CD14-positive monocyte (primary cell): ENCODE results near the gene CST9. TPM values are rescaled to one million over a fixed set of nuclear protein-coding genes. Genes with fewer than 3 reads are reported as not detected.

Experiments
- DNase-seq, 3 donors: peaks; one replicate each; pipeline ENCODE4 v3.0.0-alpha.2; 2011 to 2022
- H2AFZ ChIP-seq: 2 replicates; pipeline ENCODE4 v1.6.0; 2012; ENCODE audit warnings: mild to moderate bottlenecking, low read depth, low read length, inconsistent platforms; ENCODE audit not compliant: insufficient read depth, poor library complexity, severe bottlenecking
- H3K27ac ChIP-seq, 2 donors: 1 replicate in 1 of 2; 2 replicates in 1 of 2; pipeline ENCODE4 v1.5.1; 2012 to 2013; ENCODE audit warnings: low read length in 2 of 2, control low read depth in 1 of 2, inconsistent platforms in 1 of 2, low read depth in 1 of 2, mild to moderate bottlenecking in 1 of 2
- H3K27me3 ChIP-seq, 2 donors: one replicate each; pipeline versions ENCODE4 v1.6.0 to v1.6.1; 2011 to 2013; ENCODE audit warnings: low read length in 2 of 2; ENCODE audit not compliant: control insufficient read depth in 2 of 2, insufficient read depth in 2 of 2
- H3K36me3 ChIP-seq, 2 donors: replicated peaks in 1 of 2; 1 replicate in 1 of 2; 2 replicates in 1 of 2; pipeline versions ENCODE4 v1.5.1 to v1.6.1; 2012 to 2013; ENCODE audit warnings: low read length in 2 of 2, control low read depth in 1 of 2, inconsistent platforms in 1 of 2, mild to moderate bottlenecking in 1 of 2; ENCODE audit not compliant: insufficient read depth in 2 of 2, control insufficient read depth in 1 of 2
- H3K4me1 ChIP-seq, 2 donors: 1 replicate in 1 of 2; 2 replicates in 1 of 2; pipeline versions ENCODE4 v1.5.1 to v1.6.1; 2012 to 2013; ENCODE audit warnings: low read length in 2 of 2, control low read depth in 1 of 2, inconsistent platforms in 1 of 2, mild to moderate bottlenecking in 1 of 2, moderate library complexity in 1 of 2; ENCODE audit not compliant: insufficient read depth in 2 of 2, control insufficient read depth in 1 of 2
- H3K4me2 ChIP-seq: replicated peaks from 2 replicates; pipeline ENCODE3; 2012; ENCODE audit warnings: low read length, moderate library complexity, mild to moderate bottlenecking; ENCODE audit not compliant: poor library complexity, severe bottlenecking; ENCODE audit errors: extremely low read depth
- H3K4me3 ChIP-seq, 3 experiments: fragments of 200-600 bp in 1 of 3; sonication (generic) in 1 of 3; replicated peaks in 1 of 3; 1 replicate in 2 of 3; 2 replicates in 1 of 3; pipeline ENCODE4 v1.5.1; 2011 to 2013; ENCODE audit warnings: low read length in 3 of 3, mild to moderate bottlenecking in 3 of 3, control low read depth in 2 of 3, low read depth in 2 of 3, inconsistent platforms in 1 of 3, moderate library complexity in 1 of 3
- H3K79me2 ChIP-seq: 2 replicates; pipeline ENCODE4 v1.6.0; 2012; ENCODE audit warnings: mild to moderate bottlenecking, control low read depth, inconsistent platforms, low read length, moderate library complexity; ENCODE audit not compliant: insufficient read depth
- H3K9ac ChIP-seq: 2 replicates; pipeline ENCODE4 v1.6.0; 2017; ENCODE audit warnings: low read length, mild to moderate bottlenecking; ENCODE audit not compliant: insufficient read depth, poor library complexity, severe bottlenecking
- H3K9me3 ChIP-seq, 2 donors: replicated peaks in 1 of 2; 1 replicate in 1 of 2; 2 replicates in 1 of 2; pipeline versions ENCODE4 v1.5.1 to v1.6.1; 2012 to 2013; ENCODE audit warnings: low read length in 2 of 2, control low read depth in 1 of 2; ENCODE audit not compliant: control insufficient read depth in 1 of 2, insufficient read depth in 1 of 2
- H4K20me1 ChIP-seq: 2 replicates; pipeline ENCODE4 v1.6.0; 2012; ENCODE audit warnings: mild to moderate bottlenecking, low read length, control low read depth, moderate library complexity; ENCODE audit not compliant: insufficient read depth
- H3K27ac Mint-ChIP-seq, 7 donors: one replicate each; pipeline ENCODE4 v1.8.0; 2020; ENCODE audit warnings: mild to moderate bottlenecking in 7 of 7, mixed read lengths in 7 of 7, moderate library complexity in 6 of 7, inconsistent platforms in 2 of 7
- H3K27me3 Mint-ChIP-seq, 3 donors: one replicate each; pipeline ENCODE4 v1.8.0; 2021 to 2022; ENCODE audit warnings: low read depth in 3 of 3, mild to moderate bottlenecking in 3 of 3, mixed read lengths in 3 of 3, moderate library complexity in 3 of 3, inconsistent platforms in 1 of 3
- H3K36me3 Mint-ChIP-seq, 2 donors: one replicate each; pipeline ENCODE4 v1.8.0; 2020; ENCODE audit warnings: mixed read lengths in 2 of 2, inconsistent platforms in 1 of 2, mild to moderate bottlenecking in 1 of 2
- H3K4me1 Mint-ChIP-seq: one replicate; pipeline ENCODE4 v1.8.0; 2020; ENCODE audit warnings: mild to moderate bottlenecking, mixed read lengths
- H3K4me3 Mint-ChIP-seq, 2 donors: one replicate each; pipeline ENCODE4 v1.8.0; 2020; ENCODE audit warnings: mild to moderate bottlenecking in 2 of 2, mixed read lengths in 2 of 2, moderate library complexity in 1 of 2
- H3K9me3 Mint-ChIP-seq, 7 donors: one replicate each; pipeline ENCODE4 v1.8.0; 2020 to 2022; ENCODE audit warnings: mixed read lengths in 7 of 7, mild to moderate bottlenecking in 6 of 7, moderate library complexity in 6 of 7, inconsistent platforms in 2 of 7
- WGBS: methylation state at CpG from one replicate; pipeline ENCODE4 v1.1.5; 2013; ENCODE audit warnings: missing lambda C conversion rate; ENCODE audit not compliant: insufficient coverage; 5-methylcytosine and 5-hydroxymethylcytosine counted together
- intact Hi-C, 2 donors: fragments of 100-400 bp; cut with micrococcal nuclease; formaldehyde crosslinking; loops; one replicate each; pipeline versions ENCODE4 v1.15.0 to v1.15.1; 2023
- polyA plus RNA-seq, 3 donors: library from polyadenylated mRNA; depleted of rRNA in 1 of 3; unstranded in 2 of 3; stranded (reverse) in 1 of 3; fragments of 300-500 nt in 2 of 3; fragments of >200 nt in 1 of 3; fragmentation: Illumina TruSeq in 2 of 3; gene quantifications; 1 replicate in 2 of 3; 2 replicates in 1 of 3; pipeline ENCODE4 v1.2.3, GENCODE V29; 2012 to 2021
- TF ChIP-seq, protein P1 (sequence below): fragments of 200-600 bp; IDR thresholded peaks from one replicate; pipeline ENCODE4 v1.8.0; 2022; ENCODE audit warnings: antibody characterized with exemption, mild to moderate bottlenecking

Gene CST9
- polyA plus RNA-seq, 3 donors, result 0.13 TPM; not detected in 2

DNA sequence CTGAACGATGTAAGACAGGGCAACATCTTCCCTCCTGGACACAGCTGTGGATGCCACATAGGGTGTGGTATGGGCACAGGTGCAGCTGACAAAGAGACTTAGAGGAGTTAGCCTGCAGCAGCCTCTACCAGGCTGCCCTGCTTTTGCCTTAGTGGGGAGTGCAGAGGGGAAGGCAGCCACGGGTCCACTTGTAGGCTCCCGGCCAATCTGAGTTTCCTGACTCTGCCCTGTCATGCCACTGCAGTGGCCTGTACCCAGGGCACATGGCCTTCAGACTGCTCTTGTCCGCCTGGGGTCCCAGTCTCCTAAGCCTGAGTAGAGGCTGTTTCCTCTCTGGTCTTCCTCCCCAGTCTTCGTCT is 20.3 kb downstream of the CST9 start:
- intact Hi-C loops, result no loop called here
- 78% methylated on average over 3 of the region's 5 CpGs for WGBS
- H3K4me1 ChIP-seq, result peaks cover 0 to 4% of the 10 kb centered on the region in 2 donors
- Mint-ChIP-seq H3K4me1 (peaks cover 9% of the 10 kb centered on the region), H3K9me3 (peaks cover 0 to 3% (median 2%) of the 10 kb centered on the region in 7 donors), H3K27ac (peak overlapping the region in 1 of 7 donors; percentile 8), H3K4me3 (no peak overlapping the region), H3K27me3 (peaks cover 3 to 17% (median 11%) of the 10 kb centered on the region in 3 donors), H3K36me3 (no peaks in the 10 kb centered on the region)
- H3K27me3 ChIP-seq, result no peaks in the 10 kb centered on the region
- no peak overlapping the region for H3K4me3 ChIP-seq
- H3K79me2 ChIP-seq, result no peaks in the 10 kb centered on the region
- TF ChIP-seq, protein P1, sequence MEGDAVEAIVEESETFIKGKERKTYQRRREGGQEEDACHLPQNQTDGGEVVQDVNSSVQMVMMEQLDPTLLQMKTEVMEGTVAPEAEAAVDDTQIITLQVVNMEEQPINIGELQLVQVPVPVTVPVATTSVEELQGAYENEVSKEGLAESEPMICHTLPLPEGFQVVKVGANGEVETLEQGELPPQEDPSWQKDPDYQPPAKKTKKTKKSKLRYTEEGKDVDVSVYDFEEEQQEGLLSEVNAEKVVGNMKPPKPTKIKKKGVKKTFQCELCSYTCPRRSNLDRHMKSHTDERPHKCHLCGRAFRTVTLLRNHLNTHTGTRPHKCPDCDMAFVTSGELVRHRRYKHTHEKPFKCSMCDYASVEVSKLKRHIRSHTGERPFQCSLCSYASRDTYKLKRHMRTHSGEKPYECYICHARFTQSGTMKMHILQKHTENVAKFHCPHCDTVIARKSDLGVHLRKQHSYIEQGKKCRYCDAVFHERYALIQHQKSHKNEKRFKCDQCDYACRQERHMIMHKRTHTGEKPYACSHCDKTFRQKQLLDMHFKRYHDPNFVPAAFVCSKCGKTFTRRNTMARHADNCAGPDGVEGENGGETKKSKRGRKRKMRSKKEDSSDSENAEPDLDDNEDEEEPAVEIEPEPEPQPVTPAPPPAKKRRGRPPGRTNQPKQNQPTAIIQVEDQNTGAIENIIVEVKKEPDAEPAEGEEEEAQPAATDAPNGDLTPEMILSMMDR, result no peak
- no peak overlapping the region for H3K27ac ChIP-seq
- no peaks in the 10 kb centered on the region for H3K9me3 ChIP-seq
- DNase-seq, result no peak
- H3K36me3 ChIP-seq, result no peaks in the 10 kb centered on the region
- no peak overlapping the region for H3K9ac ChIP-seq
- no peak overlapping the region for H2AFZ ChIP-seq
- H3K4me2 ChIP-seq, result no peak overlapping the region
- no peaks in the 10 kb centered on the region for H4K20me1 ChIP-seq

DNA sequence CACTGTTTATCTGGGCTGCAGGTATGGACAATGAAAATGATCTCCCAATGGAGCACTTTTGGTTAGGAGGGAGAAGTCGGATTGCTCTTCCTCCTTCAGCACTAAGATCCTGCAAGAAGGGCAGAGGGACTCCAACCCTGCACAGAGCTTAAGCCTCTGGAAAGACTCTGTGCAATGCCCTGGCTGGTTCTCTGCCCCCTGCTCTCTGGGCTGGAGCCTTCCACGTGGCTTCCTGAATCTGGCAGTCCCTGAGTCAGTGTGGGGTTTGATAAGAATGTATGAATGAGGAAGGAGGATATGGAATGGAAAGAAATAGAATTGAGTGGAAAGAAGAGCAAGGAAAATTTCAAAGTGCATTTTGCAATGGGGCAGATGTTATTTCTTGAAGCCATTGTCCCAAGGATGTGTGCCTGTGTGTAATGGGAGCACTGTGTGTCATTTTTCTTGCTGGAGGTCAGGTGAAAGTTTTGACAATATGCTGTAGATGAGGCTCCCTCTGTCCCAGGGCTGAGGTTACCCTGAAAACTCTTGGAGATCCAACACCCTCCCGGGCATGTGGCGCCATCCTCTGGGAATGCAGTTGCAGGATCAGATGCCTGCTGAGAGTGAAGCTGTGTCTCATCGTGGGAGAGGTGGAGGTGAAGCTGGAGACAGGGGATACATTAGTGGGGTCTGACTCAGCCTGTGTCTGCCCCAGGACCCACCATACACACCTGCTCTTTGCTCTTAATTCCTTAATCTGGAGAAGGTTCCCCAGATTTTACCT is 21.1 kb downstream of the CST9 start:
- H3K4me1 ChIP-seq, result peaks cover 0 to 4% of the 10 kb centered on the region in 2 donors
- no peaks in the 10 kb centered on the region for H3K27me3 ChIP-seq
- no peak overlapping the region for H3K4me3 ChIP-seq
- peak overlapping the region in 1 of 2 donors; percentile 29 for H3K4me3 Mint-ChIP-seq
- H3K79me2 ChIP-seq, result no peaks in the 10 kb centered on the region
- H3K9me3 ChIP-seq, result no peaks in the 10 kb centered on the region
- no peak overlapping the region for H3K27ac Mint-ChIP-seq
- H3K36me3 Mint-ChIP-seq, result no peaks in the 10 kb centered on the region
- H3K27ac ChIP-seq, result no peak overlapping the region
- no peaks in the 10 kb centered on the region for H4K20me1 ChIP-seq
- intact Hi-C loops, result no loop called here
- H3K4me1 Mint-ChIP-seq, result peaks cover 9% of the 10 kb centered on the region
- H3K36me3 ChIP-seq, result no peaks in the 10 kb centered on the region
- H2AFZ ChIP-seq, result no peak overlapping the region
- no peak overlapping the region for H3K9ac ChIP-seq
- peaks cover 3 to 17% (median 11%) of the 10 kb centered on the region in 3 donors for H3K27me3 Mint-ChIP-seq
- DNase-seq, result no peak
- TF ChIP-seq, protein P1, result no peak
- WGBS, result 61% methylated on average over 3 of the region's 5 CpGs
- H3K9me3 Mint-ChIP-seq, result peaks cover 0 to 4% (median 3%) of the 10 kb centered on the region in 7 donors
- H3K4me2 ChIP-seq, result no peak overlapping the region
